Heart right ventricle (tissue), 16 donors: Measurements from ENCODE around the gene PTPN12. TPM values are rescaled to one million over a fixed set of nuclear protein-coding genes. Genes with fewer than 3 reads are reported as not detected.
A peak's percentile ranks its signal among the peaks of the same experiment; 100 is the strongest.

Source experiments
- ATAC-seq, 8 donors: fragments of 200-7000 bp; cut with Tn5 transposase; one replicate each; pipeline ENCODE4 v1.9.1; 2020; ENCODE audit warnings: mild to moderate bottlenecking in 8 of 8, moderate library complexity in 8 of 8, moderate number of reproducible peaks in 1 of 8
- DNase-seq, 2 donors: peaks; one replicate each; pipeline ENCODE4 v3.0.0-alpha.2; 2020
- H3K27ac ChIP-seq, 10 donors: fragments of 200-600 bp; sonication (generic) in 2 of 10; one replicate each; pipeline versions ENCODE4 v1.5.0 to v1.8.0; 2020 to 2022; ENCODE audit warnings: mild to moderate bottlenecking in 3 of 10
- H3K27me3 ChIP-seq, 7 donors: fragments of 200-600 bp; one replicate each; pipeline ENCODE4 v1.8.0; 2021 to 2022; ENCODE audit warnings: mild to moderate bottlenecking in 2 of 7
- H3K36me3 ChIP-seq, 9 donors: fragments of 200-600 bp; sonication (generic) in 1 of 9; one replicate each; pipeline versions ENCODE4 v1.5.0 to v1.8.0; 2020 to 2022; ENCODE audit warnings: mild to moderate bottlenecking in 2 of 9
- H3K4me1 ChIP-seq, 9 donors: fragments of 200-600 bp; sonication (generic) in 1 of 9; one replicate each; pipeline versions ENCODE4 v1.5.0 to v1.8.0; 2020 to 2022; ENCODE audit warnings: mild to moderate bottlenecking in 4 of 9
- H3K4me3 ChIP-seq, 10 donors: fragments of 200-600 bp; sonication (generic) in 2 of 10; one replicate each; pipeline versions ENCODE4 v1.5.0 to v1.8.0; 2020 to 2022; ENCODE audit warnings: mild to moderate bottlenecking in 7 of 10, moderate library complexity in 2 of 10
- H3K9me3 ChIP-seq, 11 donors: fragments of 200-600 bp in 10 of 11; sonication (generic) in 2 of 11; one replicate each; pipeline versions ENCODE4 v1.5.0 to v1.8.0; 2013 to 2022; ENCODE audit warnings: mild to moderate bottlenecking in 2 of 11, control low read depth in 1 of 11, moderate library complexity in 1 of 11
- CTCF ChIP-seq, 9 donors: fragments of 200-600 bp; sonication (generic) in 2 of 9; IDR thresholded peaks; one replicate each; pipeline versions ENCODE4 v1.5.0 to v1.8.0; 2021 to 2022; ENCODE audit warnings: antibody characterized with exemption in 9 of 9, mild to moderate bottlenecking in 5 of 9, moderate library complexity in 1 of 9
- WGBS, 2 donors: extraction: QIAGEN DNeasy Blood & Tissue Kit; methylation state at CpG; one replicate each; pipeline ENCODE4 v1.1.7; 2013; ENCODE audit warnings: inconsistent platforms in 1 of 2; 5-methylcytosine and 5-hydroxymethylcytosine counted together
- intact Hi-C, 10 donors: fragments of 100-400 bp; cut with DNase I; formaldehyde crosslinking; loops; one replicate each; pipeline versions ENCODE4 v1.11.1 to v1.14.2; 2022
- polyA plus RNA-seq, 2 donors: library from polyadenylated mRNA; stranded (reverse); fragments of 200-250 nt; gene quantifications; one replicate each; pipeline ENCODE4 v1.2.3, GENCODE V29; 2013
- total RNA-seq, 10 donors: library from RNA; stranded (reverse); fragmentation: NEBNext Ultra II Directional in 3 of 10; extraction: Animal tissue kit (Norgen Biotek cat#: 25700) in 3 of 10; gene quantifications; one replicate each; pipeline versions ENCODE4 v1.2.1 to v1.2.4, GENCODE V29; 2021 to 2023
- donor health status: Arrhythmogenic right ventricular cardiomyopathy.
- donor health status: ischemic (EF 13 %, LVEDD 7.1; RV severe dilation, severe dysfunction).
- donor health status: healthy with polysubstance abuse.
- donor health status: DM: no; HTN: yes; CAD: no.
- donor health status: DM: no; HTN: no; CAD: no.
- donor health status: ischemic (EF 25% LVEDD 6.9; RV normal size, moderate dysfunction).
- donor health status: ischemic (EF 25% LVEDD 5.7; RV mildly dilated, moderate dysfunction).
- donor health status: healthy.
- donor health status: DM: yes; HTN: yes; CAD: no.
- donor health status: Ischemic cardiomyopathy.
- donor health status: ischemic (EF 35%, LVEDD 5.7; RV mildly dilated, moderate dysfunction).
- donor health status: nonischemic (EF 11% LVEDD 7.7; RV severe dilation, severe dysfunction).
- donor health status: DM: yes; HTN: yes; CAD: no.
- donor health status: PGD.
- donor health status: ischemic (EF 29% LVEDD 5.4; RV normal size, mild dysfunction).
- donor health status: nonischemic (EF 23%, LVEDD 6.1; RV moderate dilation, normal function).

Gene PTPN12
- total and polyA plus RNA-seq, 12 donors, result 24.0 to 64.5 (median 42.6) TPM

- ATAC-seq, result peak in 1 of 8 donors; percentile 18
- TF ChIP-seq CTCF (IDR thresholded peaks at IDR 0.05), result no peak
- no peak overlapping the region for H3K27ac ChIP-seq
These were observed 90.2 kb downstream of the PTPN12 start for GRCh38 chr7:77627309-77627676.

GRCh38 chr7:77629797-77630196, 92.7 kb downstream of the PTPN12 start:
- ATAC-seq, result no peak
- Histone ChIP-seq H3K4me1 (no peaks in the 10 kb centered on the region), H3K27me3 (no peaks in the 10 kb centered on the region), H3K36me3 (peaks cover 0 to 97% (median 29%) of the 10 kb centered on the region in 9 donors), H3K9me3 (no peaks in the 10 kb centered on the region), H3K4me3 (no peak overlapping the region), H3K27ac (no peak overlapping the region)
- WGBS, 2 donors, result 97 to 99% methylated on average over 4 of the region's 4 CpGs
- no peak for TF ChIP-seq CTCF (IDR thresholded peaks at IDR 0.05)
- intact Hi-C loops, result no loop called here
- DNase-seq, result no peak

More at GRCh38 chr7:77627309-77627676, 90.2 kb downstream of the PTPN12 start:
- no peak for DNase-seq
- no peak overlapping the region for H3K4me3 ChIP-seq
- intact Hi-C loops, result no loop called here
- H3K4me1 ChIP-seq, result no peaks in the 10 kb centered on the region
- peaks cover 0 to 96% (median 24%) of the 10 kb centered on the region in 9 donors for H3K36me3 ChIP-seq
- no peaks in the 10 kb centered on the region for H3K27me3 ChIP-seq
- H3K9me3 ChIP-seq, result no peaks in the 10 kb centered on the region

- DNase-seq (no peak), ATAC-seq (no peak)
- no peaks in the 10 kb centered on the region for H3K4me1 ChIP-seq
- peaks cover 0 to 99% (median 16%) of the 10 kb centered on the region in 9 donors for H3K36me3 ChIP-seq
- no peaks in the 10 kb centered on the region for H3K27me3 ChIP-seq
- intact Hi-C loops, result no loop called here
- no peak overlapping the region for H3K4me3 ChIP-seq
- no peak overlapping the region for H3K27ac ChIP-seq
- H3K9me3 ChIP-seq, result no peaks in the 10 kb centered on the region
- no peak for TF ChIP-seq CTCF (IDR thresholded peaks at IDR 0.05)
- WGBS, 2 donors, result 68 to 91% methylated on average over 2 of the region's 2 CpGs
These were observed 94.7 kb downstream of the PTPN12 start for GRCh38 chr7:77631820-77632219.

GRCh38 chr7:77644774-77645173, 107.7 kb downstream of the PTPN12 start:
- no peak for ATAC-seq
- H3K27ac ChIP-seq, result no peak overlapping the region
- peaks cover 0 to 5% (median 0%) of the 10 kb centered on the region in 9 donors for H3K4me1 ChIP-seq
- H3K27me3 ChIP-seq, result no peaks in the 10 kb centered on the region
- H3K9me3 ChIP-seq, result no peaks in the 10 kb centered on the region
- intact Hi-C loops, result loop anchor here in 1 of 10 donors (10.0 kb wide), 1 partner anchor 200 kb away; no protein-coding TSS in a partner anchor
- no peak for DNase-seq
- H3K4me3 ChIP-seq, result no peak overlapping the region
- no peak for TF ChIP-seq CTCF (IDR thresholded peaks at IDR 0.05)
- H3K36me3 ChIP-seq, result peaks cover 0 to 92% (median 17%) of the 10 kb centered on the region in 9 donors
- 81 to 88% methylated on average over 4 of the region's 4 CpGs for WGBS, 2 donors
